Neuronal stem cell (in vitro differentiated cells): ENCODE measurements around the gene OGA.

Source experiments
- DNase-seq: peaks from one replicate; pipeline ENCODE4 v3.0.0-alpha.2; 2013; ENCODE audit warnings: low spot score
- H2AFZ ChIP-seq: one replicate; pipeline ENCODE4 v1.6.1; 2013; ENCODE audit warnings: mild to moderate bottlenecking, low read length, inconsistent platforms
- H2AK5ac ChIP-seq: 2 replicates; pipeline ENCODE4 v1.6.1; 2013; ENCODE audit warnings: low read depth, mild to moderate bottlenecking, inconsistent platforms, low read length, moderate library complexity, mixed read lengths
- H2BK120ac ChIP-seq: 2 replicates; pipeline ENCODE4 v1.6.1; 2013; ENCODE audit warnings: low read depth, mild to moderate bottlenecking, inconsistent platforms, low read length, moderate library complexity, mixed read lengths
- H2BK12ac ChIP-seq: one replicate; pipeline ENCODE4 v1.6.1; 2013; ENCODE audit warnings: low read length, inconsistent platforms
- H2BK15ac ChIP-seq: 2 replicates; pipeline ENCODE4 v1.6.1; 2013; ENCODE audit warnings: mild to moderate bottlenecking, low read length, inconsistent platforms, mixed read lengths
- H2BK5ac ChIP-seq: one replicate; pipeline ENCODE4 v1.6.1; 2013; ENCODE audit warnings: inconsistent platforms, mild to moderate bottlenecking, low read length, moderate library complexity
- H3K14ac ChIP-seq: one replicate; pipeline ENCODE4 v1.6.1; 2013; ENCODE audit warnings: low read length, inconsistent platforms
- H3K18ac ChIP-seq: 2 replicates; pipeline ENCODE4 v1.6.1; 2013; ENCODE audit warnings: low read length, inconsistent platforms
- H3K23ac ChIP-seq: 2 replicates; pipeline ENCODE4 v1.6.1; 2013; ENCODE audit warnings: low read depth, mild to moderate bottlenecking, mixed read lengths, low read length, inconsistent platforms; ENCODE audit not compliant: poor library complexity
- H3K27ac ChIP-seq: replicated peaks from 3 replicates; pipeline ENCODE4 v1.5.1; 2013; ENCODE audit warnings: low read length, inconsistent platforms
- H3K27me3 ChIP-seq, 3 experiments: 2 replicates each; pipeline ENCODE4 v1.6.1; 2013; ENCODE audit warnings: low read length in 3 of 3, mild to moderate bottlenecking in 2 of 3, inconsistent platforms in 1 of 3, low read depth in 1 of 3, mixed read lengths in 1 of 3, moderate library complexity in 1 of 3; ENCODE audit not compliant: control insufficient read depth in 3 of 3, insufficient read depth in 3 of 3
- H3K36me3 ChIP-seq, 2 donors: replicated peaks in 1 of 2; 2 replicates each; pipeline ENCODE4 v1.6.1; 2013; ENCODE audit warnings: low read length in 2 of 2; ENCODE audit not compliant: control insufficient read depth in 2 of 2, insufficient read depth in 2 of 2
- H3K4ac ChIP-seq: 2 replicates; pipeline ENCODE4 v1.6.1; 2013; ENCODE audit warnings: inconsistent platforms, mild to moderate bottlenecking, low read length, moderate library complexity
- H3K4me1 ChIP-seq, 2 donors: 1 replicate in 1 of 2; 2 replicates in 1 of 2; pipeline ENCODE4 v1.6.1; 2013; ENCODE audit warnings: low read length in 2 of 2, low read depth in 1 of 2; ENCODE audit not compliant: control insufficient read depth in 2 of 2, insufficient read depth in 1 of 2
- H3K4me2 ChIP-seq: one replicate; pipeline ENCODE4 v1.6.1; 2013; ENCODE audit warnings: mild to moderate bottlenecking, low read length, inconsistent platforms; ENCODE audit not compliant: insufficient read depth, poor library complexity, severe bottlenecking
- H3K4me3 ChIP-seq, 2 donors: 2 replicates each; pipeline ENCODE4 v1.5.1; 2013; ENCODE audit warnings: low read length in 2 of 2, mild to moderate bottlenecking in 2 of 2, inconsistent platforms in 1 of 2, moderate library complexity in 1 of 2
- H3K79me1 ChIP-seq: one replicate; pipeline ENCODE4 v1.6.1; 2013; ENCODE audit warnings: low read depth, mild to moderate bottlenecking, inconsistent platforms, low read length, moderate library complexity
- H3K9ac ChIP-seq: one replicate; pipeline ENCODE4 v1.6.1; 2013; ENCODE audit warnings: mild to moderate bottlenecking, low read depth, low read length, inconsistent platforms; ENCODE audit not compliant: poor library complexity
- H3K9me3 ChIP-seq, 2 donors: replicated peaks in 1 of 2; 2 replicates each; pipeline versions ENCODE3 to v1.6.1; 2013; ENCODE audit warnings: low read length in 2 of 2, mild to moderate bottlenecking in 2 of 2, inconsistent platforms in 1 of 2, low read depth in 1 of 2, mixed read lengths in 1 of 2, moderate library complexity in 1 of 2; ENCODE audit not compliant: control insufficient read depth in 2 of 2, insufficient read depth in 1 of 2
- H4K8ac ChIP-seq: one replicate; pipeline ENCODE4 v1.6.1; 2013; ENCODE audit warnings: low read depth, mild to moderate bottlenecking, inconsistent platforms, low read length, moderate library complexity
- H4K91ac ChIP-seq: one replicate; pipeline ENCODE4 v1.6.1; 2013; ENCODE audit warnings: low read length, low read depth, mild to moderate bottlenecking, inconsistent platforms; ENCODE audit not compliant: poor library complexity
- WGBS, 2 donors: extraction: QIAGEN DNeasy Blood & Tissue Kit; methylation state at CpG; one replicate each; pipeline ENCODE4 v1.1.7; 2013; ENCODE audit warnings: missing lambda C conversion rate in 2 of 2, mixed read lengths in 1 of 2; ENCODE audit not compliant: insufficient read length in 2 of 2, insufficient replicate concordance in 1 of 2; ENCODE audit errors: extremely low coverage in 2 of 2; 5-methylcytosine and 5-hydroxymethylcytosine counted together

Gene OGA

DNA sequence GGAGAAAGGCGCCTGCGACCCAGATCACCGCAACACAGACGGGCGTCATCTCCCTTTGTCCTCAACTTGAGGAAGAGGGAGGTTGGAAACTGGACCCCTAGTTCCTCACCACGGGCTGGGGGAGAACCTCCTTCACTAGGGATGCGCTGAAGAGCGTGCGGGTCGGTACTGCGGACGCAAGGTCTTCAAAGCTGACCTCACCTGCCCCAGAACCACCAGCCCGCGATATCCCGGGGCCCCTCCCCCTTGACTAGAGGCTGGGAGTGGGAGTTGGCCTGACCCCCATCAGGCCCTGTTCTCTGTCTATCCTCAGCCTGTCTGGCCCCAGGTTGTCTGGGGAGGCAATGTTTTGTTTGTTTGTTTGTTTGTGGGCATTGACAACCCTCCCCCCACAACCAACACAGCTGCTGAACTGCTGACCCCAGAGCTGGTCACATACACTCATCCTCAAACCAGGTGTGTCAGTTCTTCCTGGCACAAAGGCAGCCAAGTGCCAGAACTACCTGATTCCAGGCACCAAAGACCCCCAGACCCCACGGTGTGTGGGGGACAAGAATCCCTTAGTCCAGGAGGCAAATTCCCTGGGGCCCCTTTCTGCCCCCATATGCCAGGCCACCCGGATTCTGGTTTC is 37.9 kb downstream of the OGA start:
- Histone ChIP-seq H3K27ac (peak overlapping the region; percentile 36), H2BK15ac (peak overlapping the region; percentile 84), H4K91ac (peak overlapping the region; percentile 14), H3K14ac (peak overlapping the region; percentile 57), H3K27me3 (peaks cover 0 to 42% (median 31%) of the 10 kb centered on the region in 3 experiments), H3K4me2 (peak overlapping the region; percentile 67), H4K8ac (no peak overlapping the region), H2BK120ac (no peak overlapping the region), H3K18ac (peak overlapping the region; percentile 91), H3K9me3 (no peaks in the 10 kb centered on the region), H2BK12ac (peak overlapping the region; percentile 68), H3K9ac (no peak overlapping the region), H2AK5ac (peak overlapping the region; percentile 82), H3K4me3 (no peak overlapping the region), H3K4ac (no peak overlapping the region), H3K79me1 (peaks cover 2% of the 10 kb centered on the region), H3K23ac (no peak overlapping the region), H3K36me3 (peaks cover 4 to 15% of the 10 kb centered on the region in 2 donors), H3K4me1 (peaks cover 12 to 31% of the 10 kb centered on the region in 2 donors), H2AFZ (no peak overlapping the region), H2BK5ac (peak overlapping the region; percentile 67)
- DNase-seq, result no peak
- no CpG with 5 or more reads among the region's 17 CpGs for WGBS, 2 donors

DNA sequence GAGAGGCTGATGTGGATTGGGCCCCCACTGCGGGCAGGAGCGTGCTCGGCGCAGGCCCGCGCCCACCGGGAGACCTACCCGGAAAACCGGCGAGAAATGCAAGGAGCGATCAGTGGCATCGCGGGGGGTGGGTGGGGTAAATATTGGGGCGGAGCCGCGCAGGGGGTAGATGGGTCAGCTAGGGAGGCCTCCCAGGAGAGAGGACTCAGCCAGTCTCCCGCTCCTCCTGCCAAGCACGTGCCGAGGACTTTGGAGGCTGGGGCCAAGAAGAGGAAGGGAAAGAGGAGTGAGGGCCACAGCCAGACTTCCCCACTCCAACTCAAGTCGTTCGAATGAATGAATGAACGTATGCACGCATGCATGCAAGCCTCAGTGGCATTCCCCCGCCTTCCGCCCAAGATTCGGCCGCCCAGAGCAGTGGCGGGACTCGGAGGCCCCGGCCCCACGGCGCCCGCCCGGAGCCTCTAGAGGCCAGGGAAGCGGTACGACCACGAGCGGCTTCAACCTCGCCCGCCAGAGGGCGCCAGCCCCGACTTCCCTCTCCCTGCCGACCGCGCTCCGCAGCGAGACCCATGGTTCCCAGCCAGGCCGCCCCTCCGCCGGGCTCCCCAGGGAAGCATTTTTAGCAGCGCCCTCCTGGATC is 38.6 kb downstream of the OGA start:
- peak; percentile 79 for DNase-seq
- Histone ChIP-seq H3K27me3 (peaks cover 0 to 48% (median 37%) of the 10 kb centered on the region in 3 experiments), H3K9ac (peak overlapping the region; percentile 44), H2AFZ (peak overlapping the region; percentile 86), H3K9me3 (no peaks in the 10 kb centered on the region), H2BK12ac (peak overlapping the region; percentile 68), H2BK120ac (peak overlapping the region; percentile 67), H3K36me3 (peaks cover 4 to 8% of the 10 kb centered on the region in 2 donors), H3K4me2 (peak overlapping the region; percentile 84), H2BK15ac (peak overlapping the region; percentile 31), H3K4me1 (peaks cover 12 to 33% of the 10 kb centered on the region in 2 donors), H2BK5ac (peak overlapping the region; percentile 30), H4K91ac (no peak overlapping the region), H4K8ac (no peak overlapping the region), H3K4ac (peak overlapping the region; percentile 13), H3K27ac (no peak overlapping the region), H3K4me3 (peak overlapping the region in 1 of 2 donors; percentile 71), H2AK5ac (peak overlapping the region; percentile 89), H3K18ac (peak overlapping the region; percentile 95), H3K14ac (peak overlapping the region; percentile 57), H3K23ac (peak overlapping the region; percentile 93), H3K79me1 (peaks cover 3% of the 10 kb centered on the region)
- no CpG with 5 or more reads among the region's 51 CpGs for WGBS, 2 donors

DNA sequence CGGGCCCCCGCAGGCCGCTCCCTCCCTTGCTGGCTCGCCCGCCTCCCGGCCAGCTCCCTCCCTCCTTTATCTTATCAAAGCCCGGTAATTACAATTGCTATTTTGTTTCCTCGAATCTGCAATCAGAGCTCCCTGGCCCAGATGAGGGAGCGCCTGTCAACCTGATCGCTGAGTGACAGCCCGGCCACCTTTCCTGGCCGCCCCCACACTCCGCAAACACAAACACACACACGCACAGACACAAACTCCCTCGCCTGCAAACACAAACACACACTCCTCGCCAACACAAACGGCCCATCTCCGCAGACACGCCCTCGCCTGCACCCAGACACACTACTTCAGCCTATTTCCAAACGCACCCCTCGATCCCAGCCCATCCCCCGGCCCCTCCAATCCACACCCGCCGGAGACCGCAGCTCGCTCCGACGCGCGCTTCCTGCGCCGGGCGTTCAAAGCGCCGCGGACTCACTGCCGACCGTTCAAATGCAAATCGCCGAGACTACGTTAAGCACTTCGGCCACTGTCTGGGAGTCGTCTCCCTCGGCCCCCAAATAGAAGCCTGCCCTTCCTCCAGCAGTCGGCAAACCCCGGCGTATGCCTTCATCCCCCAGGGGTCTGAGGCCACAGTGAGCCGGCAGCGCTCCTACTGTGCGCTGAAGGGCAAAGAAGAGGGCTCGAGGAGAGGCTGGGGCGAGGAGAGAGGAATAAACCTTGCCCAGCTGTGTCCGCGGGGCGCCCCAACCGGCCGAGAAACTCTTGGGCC is 39.3 kb downstream of the OGA start:
- H4K91ac ChIP-seq, result no peak overlapping the region
- peak overlapping the region; percentile 95 for H3K18ac ChIP-seq
- peak overlapping the region; percentile 31 for H2BK15ac ChIP-seq
- peak overlapping the region; percentile 74 for H3K9ac ChIP-seq
- peaks cover 3% of the 10 kb centered on the region for H3K79me1 ChIP-seq
- H2BK120ac ChIP-seq, result peak overlapping the region; percentile 67
- H3K4me2 ChIP-seq, result peak overlapping the region; percentile 84
- no peaks in the 10 kb centered on the region for H3K9me3 ChIP-seq
- no peak overlapping the region for H2BK5ac ChIP-seq
- H3K27ac ChIP-seq, result no peak overlapping the region
- H3K4me3 ChIP-seq, result peak overlapping the region; percentile 42 to 71
- peak overlapping the region; percentile 13 for H3K4ac ChIP-seq
- H3K4me1 ChIP-seq, result peaks cover 12 to 39% of the 10 kb centered on the region in 2 donors
- peak overlapping the region; percentile 89 for H2AK5ac ChIP-seq
- H3K14ac ChIP-seq, result no peak overlapping the region
- no peak overlapping the region for H2BK12ac ChIP-seq
- no peak overlapping the region for H4K8ac ChIP-seq
- whole genome bisulfite sequencing, 2 donors, result no CpG with 5 or more reads among the region's 58 CpGs
- H2AFZ ChIP-seq, result peak overlapping the region; percentile 86
- peaks cover 0 to 55% (median 44%) of the 10 kb centered on the region in 3 experiments for H3K27me3 ChIP-seq
- peak; percentile 62 for DNase-seq
- peaks cover 1 to 4% of the 10 kb centered on the region in 2 donors for H3K36me3 ChIP-seq
- peak overlapping the region; percentile 93 for H3K23ac ChIP-seq
